IMR-90 (cell line): ENCODE measurements around the gene GNG2. TPM values are rescaled to one million over a fixed set of nuclear protein-coding genes. Genes with fewer than 3 reads are reported as not detected.

ENCODE experiments used
- ATAC-seq: fragments of 200-7000 bp; cut with Tn5 transposase; 2 replicates; pipeline ENCODE4 v1.9.1; 2020; ENCODE audit warnings: low read depth, mild to moderate bottlenecking, moderate library complexity
- BruUV-seq: library from RNA; stranded (reverse); fragments of 400-500 nt; replicated peaks from 2 replicates; lab custom pipeline; 2021; lab: Mats Ljungman, UMichigan
- CTCF ChIA-PET: fragments of 300-600 bp; formaldehyde crosslinking; extraction: SDS; loops from one replicate; lab custom pipeline; 2021; ENCODE audit warnings: antibody characterized with exemption; lab: Yijun Ruan, JAX
- POLR2A ChIA-PET: fragments of 300-600 bp; sonication (Branson Sonifier 250); formaldehyde crosslinking; loops from one replicate; lab custom pipeline; 2022; ENCODE audit warnings: antibody characterized with exemption; ENCODE audit not compliant: unreplicated experiment; lab: Charles Lee
- DNase-seq: peaks from one replicate; pipeline ENCODE4 v3.0.0; 2013
- H2AFZ ChIP-seq: replicated peaks from 2 replicates; pipeline ENCODE3; 2013; ENCODE audit warnings: low read length, mild to moderate bottlenecking; ENCODE audit not compliant: poor library complexity
- H2AK5ac ChIP-seq: 2 replicates; pipeline ENCODE4 v1.6.1; 2013; ENCODE audit warnings: low read depth, low read length, inconsistent platforms
- H2AK9ac ChIP-seq: replicated peaks from 2 replicates; pipeline ENCODE3; 2013; ENCODE audit warnings: mild to moderate bottlenecking, low read depth, low read length, moderate library complexity; ENCODE audit not compliant: poor library complexity
- H2BK120ac ChIP-seq: 2 replicates; pipeline ENCODE4 v1.6.1; 2013; ENCODE audit warnings: low read depth, low read length, inconsistent platforms
- H2BK15ac ChIP-seq: 3 replicates; pipeline ENCODE4 v1.6.1; 2013; ENCODE audit warnings: low read depth, low read length, inconsistent platforms
- H2BK20ac ChIP-seq: 2 replicates; pipeline ENCODE4 v1.6.1; 2013; ENCODE audit warnings: low read depth, mild to moderate bottlenecking, inconsistent platforms, low read length, moderate library complexity
- H2BK5ac ChIP-seq: 2 replicates; pipeline ENCODE4 v1.6.1; 2013; ENCODE audit warnings: mild to moderate bottlenecking, low read depth, low read length, inconsistent platforms; ENCODE audit not compliant: poor library complexity, severe bottlenecking
- H3K14ac ChIP-seq: replicated peaks from 2 replicates; pipeline ENCODE4 v1.6.1; 2013; ENCODE audit warnings: low read depth, low read length, inconsistent platforms
- H3K18ac ChIP-seq: 2 replicates; pipeline ENCODE4 v1.6.1; 2013; ENCODE audit warnings: low read depth, low read length, control low read depth
- H3K23ac ChIP-seq: 2 replicates; pipeline ENCODE4 v1.6.1; 2013; ENCODE audit warnings: low read depth, low read length, inconsistent platforms
- H3K27ac ChIP-seq: 2 replicates; pipeline ENCODE4 v1.5.1; 2013; ENCODE audit warnings: mild to moderate bottlenecking, control low read depth, low read length; ENCODE audit not compliant: insufficient read depth
- H3K27me3 ChIP-seq: 2 replicates; pipeline ENCODE4 v1.6.1; 2013; ENCODE audit warnings: low read length; ENCODE audit not compliant: control insufficient read depth, insufficient read depth
- H3K36me3 ChIP-seq: 2 replicates; pipeline ENCODE4 v1.6.1; 2013; ENCODE audit warnings: low read length, mixed read lengths; ENCODE audit not compliant: control insufficient read depth, insufficient read depth
- H3K4ac ChIP-seq: 2 replicates; pipeline ENCODE4 v1.6.1; 2013; ENCODE audit warnings: low read depth, low read length, inconsistent platforms
- H3K4me1 ChIP-seq: 2 replicates; pipeline ENCODE4 v1.6.1; 2013; ENCODE audit warnings: low read length, mixed read lengths; ENCODE audit not compliant: control insufficient read depth, insufficient read depth
- H3K4me2 ChIP-seq: 2 replicates; pipeline ENCODE4 v1.6.1; 2013; ENCODE audit warnings: low read depth, mild to moderate bottlenecking, control low read depth, low read length, moderate library complexity
- H3K4me3 ChIP-seq: 2 replicates; pipeline ENCODE4 v1.5.1; 2013; ENCODE audit warnings: low read depth, mild to moderate bottlenecking, control low read depth, low read length, moderate library complexity; ENCODE audit not compliant: insufficient read depth
- H3K56ac ChIP-seq: 2 replicates; pipeline ENCODE4 v1.6.1; 2013; ENCODE audit warnings: low read length, inconsistent platforms; ENCODE audit not compliant: insufficient read depth; ENCODE audit errors: extremely low read depth
- H3K79me1 ChIP-seq, 2 experiments: 2 replicates each; pipeline ENCODE4 v1.6.1; 2013; ENCODE audit warnings: low read length in 2 of 2, inconsistent platforms in 1 of 2, low read depth in 1 of 2
- H3K9ac ChIP-seq: 2 replicates; pipeline ENCODE4 v1.6.1; 2013; ENCODE audit warnings: low read depth, low read length, control low read depth
- H3K9me1 ChIP-seq: 2 replicates; pipeline ENCODE4 v1.6.1; 2013; ENCODE audit warnings: low read length, inconsistent platforms; ENCODE audit not compliant: insufficient read depth
- H3K9me3 ChIP-seq: 2 replicates; pipeline ENCODE4 v1.6.1; 2013; ENCODE audit warnings: low read length; ENCODE audit not compliant: control insufficient read depth, insufficient read depth
- H4K20me1 ChIP-seq: 2 replicates; pipeline ENCODE4 v1.6.1; 2013; ENCODE audit warnings: low read length, inconsistent platforms; ENCODE audit not compliant: insufficient read depth
- H4K5ac ChIP-seq: 2 replicates; pipeline ENCODE4 v1.6.1; 2013; ENCODE audit warnings: mild to moderate bottlenecking, low read depth, low read length, control low read depth
- H4K8ac ChIP-seq, 2 experiments: 2 replicates each; pipeline ENCODE4 v1.6.1; 2013; ENCODE audit warnings: low read depth in 2 of 2, low read length in 2 of 2, control low read depth in 1 of 2, inconsistent platforms in 1 of 2
- H4K91ac ChIP-seq: 2 replicates; pipeline ENCODE4 v1.6.1; 2013; ENCODE audit warnings: low read depth, low read length, inconsistent platforms; ENCODE audit not compliant: insufficient read depth
- CEBPB ChIP-seq: IDR thresholded peaks from 2 replicates; pipeline ENCODE4 v1.6.1; 2012; ENCODE audit warnings: low read depth, low read length, improper control_type of control experiment
- CHD1 ChIP-seq: IDR thresholded peaks from 2 replicates; pipeline ENCODE4 v1.6.1; 2012; ENCODE audit warnings: low read depth, low read length, improper control_type of control experiment
- ELK1 ChIP-seq: fragments of 150-350 bp; IDR thresholded peaks from 2 replicates; pipeline ENCODE4 v1.6.1; 2016; ENCODE audit warnings: low read depth, mild to moderate bottlenecking, low read length, moderate library complexity, borderline replicate concordance
- FOS ChIP-seq: fragments of 150-350 bp; IDR thresholded peaks from 2 replicates; pipeline ENCODE4 v1.6.1; 2016; ENCODE audit warnings: low read depth, low read length
- MAZ ChIP-seq: IDR thresholded peaks from 2 replicates; pipeline ENCODE4 v1.6.1; 2012; ENCODE audit warnings: low read depth, mild to moderate bottlenecking, low read length, improper control_type of control experiment, moderate library complexity, borderline replicate concordance
- RAD21 ChIP-seq: IDR thresholded peaks from 2 replicates; pipeline ENCODE4 v1.6.1; 2012; ENCODE audit warnings: low read length, improper control_type of control experiment
- USF2 ChIP-seq: fragments of 150-350 bp; IDR thresholded peaks from 2 replicates; pipeline ENCODE4 v1.6.1; 2017; ENCODE audit warnings: mild to moderate bottlenecking, antibody characterized with exemption, low read length, low read depth
- WGBS, 2 experiments: methylation state at CpG; one replicate each; pipeline versions ENCODE4 v1.1.5 to v1.1.7; 2013; ENCODE audit warnings: missing lambda C conversion rate in 2 of 2; ENCODE audit not compliant: insufficient read length in 1 of 2; ENCODE audit errors: extremely low coverage in 2 of 2; 5-methylcytosine and 5-hydroxymethylcytosine counted together
- dilution Hi-C: fragments of 300-500 bp; cut with HindIII; formaldehyde crosslinking; loops from one replicate; pipeline ENCODE4 v1.14.3; 2018; ENCODE audit warnings: low sequenced_read_pairs; ENCODE audit not compliant: unreplicated experiment
- in situ Hi-C: fragments of 300-500 bp; cut with MboI; formaldehyde crosslinking; loops from 3 replicates; pipeline ENCODE4 v1.14.3; 2019; ENCODE audit warnings: low sequenced_read_pairs, inconsistent platforms, mixed read lengths
- intact Hi-C: fragments of 100-400 bp; cut with micrococcal nuclease; formaldehyde crosslinking; loops from 2 replicates; pipeline ENCODE4 v1.10.0; 2022
- polyA plus RNA-seq, 3 experiments: library from polyadenylated mRNA; depleted of rRNA; stranded (reverse); fragments of >200 nt; gene quantifications; 2 replicates each; pipeline ENCODE4 v1.2.3, GENCODE V29; 2012; ENCODE audit warnings: low replicate concordance in 1 of 3
- total RNA-seq: library from RNA; depleted of rRNA; stranded (reverse); fragments of >200 nt; gene quantifications from 2 replicates; pipeline ENCODE4 v1.2.3, GENCODE V29; 2012

Gene GNG2
- total and polyA plus RNA-seq, 2 of the 4 experiments (the other 2 are of a cell fraction) = 13.1 to 14.6 TPM

GRCh38 chr14:51873221-51873893 is 12.9 kb downstream of the GNG2 start:
- Histone ChIP-seq H2BK120ac (peak overlapping the region; percentile 44), H3K4me2 (peak overlapping the region; percentile 75; the same call in 1 of the 2 replicates), H3K36me3 (no peaks in the 10 kb centered on the region), H3K56ac (no peak overlapping the region), H3K4me3 (no peak overlapping the region), H3K79me1 (peaks cover 27 to 45% of the 10 kb centered on the region in 2 experiments), H4K91ac (no peak overlapping the region), H2AK5ac (no peak overlapping the region), H4K8ac (peak overlapping the region in 1 of 2 experiments; percentile 34; a peak in 1 of 4 replicates), H2AK9ac (no peak overlapping the region), H3K9me3 (no peaks in the 10 kb centered on the region), H3K27ac (no peak overlapping the region; the same call in 1 of the 2 replicates), H2BK15ac (no peak overlapping the region), H2BK20ac (0 out of 2 replicates have a peak overlapping the region, but pooled peaks have one; percentile 30), H3K18ac (peak overlapping the region; percentile 51; the same call in 1 of the 2 replicates), H4K20me1 (peaks cover 3% of the 10 kb centered on the region; the same call in 1 of the 2 replicates), H3K4ac (peak overlapping the region; percentile 24; the same call in 1 of the 2 replicates), H3K14ac (0 out of 2 replicates have a peak overlapping the region, but pooled peaks have one; percentile 29), H3K9ac (no peak overlapping the region), H3K9me1 (peaks cover 11% of the 10 kb centered on the region; the same call in 1 of the 2 replicates), H2AFZ (no peak overlapping the region), H3K27me3 (no peaks in the 10 kb centered on the region), H3K23ac (peak overlapping the region; percentile 3; the same call in 1 of the 2 replicates), H3K4me1 (peaks cover 9% of the 10 kb centered on the region), H4K5ac (peak overlapping the region; percentile 7; the same call in 1 of the 2 replicates), H2BK5ac (peak overlapping the region; percentile 74)
- dilution Hi-C loops = no loop called here
- POLR2A ChIA-PET = interaction anchor here (1.0 kb wide), 1 partner anchor 13 kb away, joined by 16 read pairs; the partner anchor contains the start of gene GNG2
- intact Hi-C loops = no loop called here
- peak; percentile 89 for ATAC-seq
- WGBS, 2 experiments = no CpG with 5 or more reads among the region's 2 CpGs
- CTCF ChIA-PET = no interaction called here
- TF ChIP-seq RAD21 = no peak
- peak; percentile 74 for TF ChIP-seq CEBPB
- TF ChIP-seq CHD1 = no peak
- peak; percentile 33; the same call in 1 of the 2 replicates for TF ChIP-seq MAZ
- TF ChIP-seq USF2 = no peak
- peak; percentile 90 for TF ChIP-seq FOS
- TF ChIP-seq ELK1 = no peak
- BruUV-seq = no TSS peak
- in situ Hi-C loops = no loop called here
- peak; percentile 98 for DNase-seq
